ENCODE measurements around the gene CD79A. TPM values are rescaled to one million over a fixed set of nuclear protein-coding genes. Genes with fewer than 3 reads are reported as not detected.

Gene CD79A
- total RNA-seq, 1 donor from 2014 or later: not detected

DNA sequence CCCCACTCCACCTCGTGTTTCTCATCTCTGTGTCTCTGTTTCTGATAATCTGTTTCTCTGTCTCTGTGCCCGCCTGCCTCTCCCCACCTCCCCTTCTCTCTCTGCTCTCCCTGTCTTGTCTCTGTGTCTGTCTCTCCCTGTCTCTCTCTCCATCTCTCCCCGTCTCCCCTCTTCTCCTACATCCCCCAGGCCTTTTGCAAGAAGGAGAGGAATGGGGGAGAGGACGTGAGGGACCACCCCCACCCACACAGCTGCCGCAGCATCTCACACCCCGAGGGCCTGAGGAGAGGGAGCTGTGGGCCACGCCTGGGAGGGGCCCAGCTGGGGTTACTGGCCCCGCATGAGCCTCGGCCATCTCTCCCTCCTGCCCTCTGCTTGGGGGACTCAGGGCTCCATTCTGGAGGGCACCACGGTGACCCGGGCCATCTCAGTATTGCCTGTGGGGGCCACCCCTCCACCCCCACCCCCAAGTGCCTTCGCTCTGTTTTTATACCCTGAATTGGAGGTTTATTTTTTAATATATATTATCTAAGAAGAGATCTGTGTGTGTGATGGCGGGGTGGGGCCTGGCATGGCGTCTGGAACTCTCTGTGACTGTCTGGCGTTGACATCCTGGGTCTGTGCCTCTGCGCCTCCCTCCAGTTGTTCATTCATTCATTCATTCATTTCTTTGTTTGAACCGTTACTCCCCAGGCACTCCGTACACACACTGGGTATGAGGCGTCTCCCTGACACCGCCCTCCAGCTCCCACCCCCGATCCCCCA lies 30.0 kb downstream of the CD79A start:
- DNase-seq (ENCODE audit: extremely low spot score, unreplicated experiment): no peak
- no peak overlapping the region for H3K27ac Mint-ChIP-seq (ENCODE audit: unreplicated experiment)
- TF ChIP-seq, protein P1, sequence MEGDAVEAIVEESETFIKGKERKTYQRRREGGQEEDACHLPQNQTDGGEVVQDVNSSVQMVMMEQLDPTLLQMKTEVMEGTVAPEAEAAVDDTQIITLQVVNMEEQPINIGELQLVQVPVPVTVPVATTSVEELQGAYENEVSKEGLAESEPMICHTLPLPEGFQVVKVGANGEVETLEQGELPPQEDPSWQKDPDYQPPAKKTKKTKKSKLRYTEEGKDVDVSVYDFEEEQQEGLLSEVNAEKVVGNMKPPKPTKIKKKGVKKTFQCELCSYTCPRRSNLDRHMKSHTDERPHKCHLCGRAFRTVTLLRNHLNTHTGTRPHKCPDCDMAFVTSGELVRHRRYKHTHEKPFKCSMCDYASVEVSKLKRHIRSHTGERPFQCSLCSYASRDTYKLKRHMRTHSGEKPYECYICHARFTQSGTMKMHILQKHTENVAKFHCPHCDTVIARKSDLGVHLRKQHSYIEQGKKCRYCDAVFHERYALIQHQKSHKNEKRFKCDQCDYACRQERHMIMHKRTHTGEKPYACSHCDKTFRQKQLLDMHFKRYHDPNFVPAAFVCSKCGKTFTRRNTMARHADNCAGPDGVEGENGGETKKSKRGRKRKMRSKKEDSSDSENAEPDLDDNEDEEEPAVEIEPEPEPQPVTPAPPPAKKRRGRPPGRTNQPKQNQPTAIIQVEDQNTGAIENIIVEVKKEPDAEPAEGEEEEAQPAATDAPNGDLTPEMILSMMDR (IDR thresholded peaks at IDR 0.05): no peak
- peaks cover 32% of the 10 kb centered on the region for H3K36me3 Mint-ChIP-seq (ENCODE audit: unreplicated experiment)
- no peaks in the 10 kb centered on the region for H3K4me1 Mint-ChIP-seq (ENCODE audit: unreplicated experiment)
- no peak overlapping the region for H3K4me3 Mint-ChIP-seq (ENCODE audit: unreplicated experiment)
- peaks cover 19% of the 10 kb centered on the region for H3K27me3 Mint-ChIP-seq (ENCODE audit: unreplicated experiment)
- no peaks in the 10 kb centered on the region for H3K9me3 Mint-ChIP-seq (ENCODE audit: unreplicated experiment)

DNA sequence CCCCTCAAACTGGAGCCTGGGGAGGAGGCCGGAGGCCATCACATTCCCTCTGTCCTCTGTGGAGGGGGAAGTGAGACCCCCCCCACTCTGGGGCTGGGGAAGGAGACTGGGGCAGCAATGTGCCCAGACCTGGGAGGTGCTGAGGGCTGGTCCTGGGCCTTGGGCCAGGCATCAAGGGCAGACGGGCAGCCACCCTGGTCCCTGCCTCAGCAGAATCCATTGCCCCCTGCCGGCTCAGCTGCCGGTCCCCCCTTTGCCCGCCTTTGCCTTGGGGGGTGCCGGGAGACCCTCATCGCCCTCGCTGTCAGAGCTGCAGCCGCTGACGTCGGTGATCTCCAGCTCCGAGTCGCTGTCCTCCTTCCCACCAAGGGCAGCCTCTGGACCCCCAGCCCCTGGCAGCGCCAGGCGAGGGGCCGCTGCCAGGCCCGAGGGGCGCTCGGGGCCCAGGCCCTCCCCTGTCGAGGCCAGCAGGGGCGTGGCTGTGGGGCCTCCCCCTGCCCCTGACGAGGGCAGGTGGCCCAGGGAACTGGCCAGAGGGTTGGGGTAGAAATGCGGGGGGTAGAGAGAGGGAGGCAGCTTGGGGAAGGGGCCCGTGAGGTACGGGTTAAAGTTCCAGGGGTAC lies 31.0 kb downstream of the CD79A start:
- DNase-seq (ENCODE audit: extremely low spot score, unreplicated experiment): no peak
- Mint-ChIP-seq H3K9me3 (ENCODE audit: unreplicated experiment) (no peaks in the 10 kb centered on the region), H3K27ac (ENCODE audit: unreplicated experiment) (no peak overlapping the region), H3K4me3 (ENCODE audit: unreplicated experiment) (no peak overlapping the region), H3K36me3 (ENCODE audit: unreplicated experiment) (peaks cover 24% of the 10 kb centered on the region), H3K27me3 (ENCODE audit: unreplicated experiment) (peaks cover 23% of the 10 kb centered on the region), H3K4me1 (ENCODE audit: unreplicated experiment) (no peaks in the 10 kb centered on the region)
- TF ChIP-seq, protein P1 (IDR thresholded peaks at IDR 0.05): no peak

DNA sequence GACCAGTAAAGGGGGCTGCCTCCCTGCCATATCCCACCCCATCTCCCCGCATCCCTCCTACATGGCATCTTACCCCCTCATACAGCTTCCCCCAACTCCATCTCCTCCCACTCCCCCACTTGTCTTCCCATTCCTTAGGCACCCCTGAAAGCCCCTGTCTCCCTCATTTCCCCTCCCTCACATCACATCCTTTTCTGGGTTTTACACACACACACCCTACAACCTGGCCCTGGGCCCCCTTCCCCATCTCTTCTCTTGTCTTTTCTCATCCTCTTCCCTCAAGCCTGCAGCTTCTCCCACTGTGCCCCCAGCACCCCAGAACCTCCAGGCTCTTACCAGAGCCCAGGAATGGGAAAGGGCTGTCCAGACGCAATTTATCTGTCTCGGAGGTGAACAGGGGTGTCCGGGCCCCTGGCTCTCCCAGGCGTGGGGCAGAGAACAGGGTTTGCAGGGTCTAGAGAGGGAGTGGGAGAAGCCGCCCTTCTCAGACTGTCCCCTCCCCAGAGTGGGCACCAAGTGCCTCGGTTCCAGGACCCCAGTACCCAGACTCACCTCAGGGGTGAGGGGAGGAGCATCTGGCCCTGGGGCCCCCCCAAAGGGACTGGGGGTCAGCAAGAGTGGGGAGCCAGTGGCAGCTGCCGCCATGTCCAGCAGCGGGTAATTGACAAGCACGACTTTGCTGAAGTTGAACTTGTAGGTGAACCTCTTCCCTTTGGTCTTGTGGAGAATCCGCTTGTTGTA lies 31.8 kb downstream of the CD79A start:
- no peak for DNase-seq (ENCODE audit: extremely low spot score, unreplicated experiment)
- H3K4me1 Mint-ChIP-seq (ENCODE audit: unreplicated experiment): no peaks in the 10 kb centered on the region
- no peaks in the 10 kb centered on the region for H3K9me3 Mint-ChIP-seq (ENCODE audit: unreplicated experiment)
- peaks cover 20% of the 10 kb centered on the region for H3K36me3 Mint-ChIP-seq (ENCODE audit: unreplicated experiment)
- no peak overlapping the region for H3K27ac Mint-ChIP-seq (ENCODE audit: unreplicated experiment)
- TF ChIP-seq, protein P1 (IDR thresholded peaks at IDR 0.05): no peak
- H3K4me3 Mint-ChIP-seq (ENCODE audit: unreplicated experiment): no peak overlapping the region
- peaks cover 29% of the 10 kb centered on the region for H3K27me3 Mint-ChIP-seq (ENCODE audit: unreplicated experiment)

DNA sequence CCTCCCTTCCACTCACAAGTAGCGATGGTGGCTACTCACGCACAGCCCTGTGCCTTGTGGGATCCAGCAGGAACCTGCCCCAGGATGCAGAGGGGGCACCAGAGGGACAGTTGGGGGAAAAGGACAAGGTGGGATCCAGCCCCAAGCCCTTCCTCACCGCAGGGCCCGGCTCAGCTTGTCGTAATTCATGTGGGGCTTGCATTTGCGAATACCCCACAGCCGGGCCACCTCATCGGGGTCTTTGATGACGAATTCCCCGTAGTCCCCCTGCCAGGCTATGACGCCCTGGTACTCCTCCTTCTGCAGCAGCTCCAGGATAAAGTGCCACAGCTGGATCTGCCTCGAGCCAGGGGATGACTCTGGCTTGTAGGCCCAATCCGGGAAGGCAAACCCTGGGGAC lies 32.6 kb downstream of the CD79A start:
- DNase-seq (ENCODE audit: extremely low spot score, unreplicated experiment): no peak
- H3K36me3 Mint-ChIP-seq (ENCODE audit: unreplicated experiment): peaks cover 13% of the 10 kb centered on the region
- no peak overlapping the region for H3K4me3 Mint-ChIP-seq (ENCODE audit: unreplicated experiment)
- no peak overlapping the region for H3K27ac Mint-ChIP-seq (ENCODE audit: unreplicated experiment)
- no peaks in the 10 kb centered on the region for H3K9me3 Mint-ChIP-seq (ENCODE audit: unreplicated experiment)
- H3K4me1 Mint-ChIP-seq (ENCODE audit: unreplicated experiment): no peaks in the 10 kb centered on the region
- H3K27me3 Mint-ChIP-seq (ENCODE audit: unreplicated experiment): peaks cover 35% of the 10 kb centered on the region
- TF ChIP-seq, protein P1 (IDR thresholded peaks at IDR 0.05): no peak

Data from osteocyte (in vitro differentiated cells).